ENCODE measurements around the gene CEACAM3.

The CEACAM3 gene

GRCh38 chr19:41844601-41845000 is 48.2 kb downstream of the CEACAM3 start, which contains the start of gene LYPD4:
LYPD4 (minus strand) TSS chr19:41844683; CDS start chr19:41839285, 5,398 bp downstream.
- no peaks in the 10 kb centered on the region; the same call in none of the 2 replicates for H3K27me3 ChIP-seq (ENCODE audit: insufficient read depth, low read length)
- H3K27ac ChIP-seq (ENCODE audit: low read depth, low read length, poor library complexity, severe bottlenecking): no peak within 1 kb of the TSS
- H3K9me3 ChIP-seq (ENCODE audit: low read length): no peaks in the 10 kb centered on the region
- H4K20me1 ChIP-seq (ENCODE audit: insufficient read depth, low read length): no peaks in the 10 kb centered on the region
- H3K4me3 ChIP-seq (ENCODE audit: low read depth, low read length, poor library complexity, severe bottlenecking): no peak within 1 kb of the TSS
- no peak for TF ChIP-seq CTCF (IDR thresholded peaks at IDR 0.05; ENCODE audit: low read length)
- TF ChIP-seq EZH2 (IDR thresholded peaks at IDR 0.05; ENCODE audit: borderline replicate concordance, low read length): no peak
- H3K79me2 ChIP-seq (ENCODE audit: insufficient read depth, low read length): no peaks in the 10 kb centered on the region
- no peak within 1 kb of the TSS for H2AFZ ChIP-seq (ENCODE audit: low read length)
- H3K9me2 ChIP-seq (ENCODE audit: low read depth, low read length): no peaks in the 10 kb centered on the region
- no peak within 1 kb of the TSS for H3K9ac ChIP-seq (ENCODE audit: low read length)
- H3K36me3 ChIP-seq (ENCODE audit: insufficient read depth, low read length): no peaks in the 10 kb centered on the region
- H3K4me2 ChIP-seq (ENCODE audit: low read length): no peak within 1 kb of the TSS
- no peaks in the 10 kb centered on the region for H3K4me1 ChIP-seq (ENCODE audit: insufficient read depth, low read length, severe bottlenecking)
- H3F3A ChIP-seq (ENCODE audit: insufficient read depth, low read length): no peaks in the 10 kb centered on the region

GRCh38 chr19:41845001-41845050 is 48.4 kb downstream of the CEACAM3 start, which contains the start of gene DMRTC2:
DMRTC2 (plus strand) TSS chr19:41845042; CDS start chr19:41847429, 2,387 bp downstream.
- Histone ChIP-seq H3K27ac (ENCODE audit: low read depth, low read length, poor library complexity, severe bottlenecking) (no peak within 1 kb of the TSS), H3K4me3 (ENCODE audit: low read depth, low read length, poor library complexity, severe bottlenecking) (no peak within 1 kb of the TSS), H3K4me2 (ENCODE audit: low read length) (no peak within 1 kb of the TSS), H3K9me3 (ENCODE audit: low read length) (no peaks in the 10 kb centered on the region), H2AFZ (ENCODE audit: low read length) (no peak within 1 kb of the TSS), H3K79me2 (ENCODE audit: insufficient read depth, low read length) (no peaks in the 10 kb centered on the region), H3K36me3 (ENCODE audit: insufficient read depth, low read length) (no peaks in the 10 kb centered on the region), H3K9ac (ENCODE audit: low read length) (no peak within 1 kb of the TSS), H4K20me1 (ENCODE audit: insufficient read depth, low read length) (no peaks in the 10 kb centered on the region), H3K27me3 (ENCODE audit: insufficient read depth, low read length) (no peaks in the 10 kb centered on the region; the same call in none of the 2 replicates), H3K4me1 (ENCODE audit: insufficient read depth, low read length, severe bottlenecking) (no peaks in the 10 kb centered on the region), H3K9me2 (ENCODE audit: low read depth, low read length) (no peaks in the 10 kb centered on the region), H3F3A (ENCODE audit: insufficient read depth, low read length) (no peaks in the 10 kb centered on the region)
- TF ChIP-seq EZH2 (IDR thresholded peaks at IDR 0.05; ENCODE audit: borderline replicate concordance, low read length) (no peak), CTCF (IDR thresholded peaks at IDR 0.05; ENCODE audit: low read length) (no peak)

- no peaks in the 10 kb centered on the region for H3K9me3 ChIP-seq (ENCODE audit: low read length)
- H3K79me2 ChIP-seq (ENCODE audit: insufficient read depth, low read length): no peaks in the 10 kb centered on the region
- H3K9me2 ChIP-seq (ENCODE audit: low read depth, low read length): no peaks in the 10 kb centered on the region
- H3K4me2 ChIP-seq (ENCODE audit: low read length): no peak overlapping the region
- TF ChIP-seq EZH2 (IDR thresholded peaks at IDR 0.05; ENCODE audit: borderline replicate concordance, low read length) (no peak), CTCF (IDR thresholded peaks at IDR 0.05; ENCODE audit: low read length) (no peak)
- H3K27me3 ChIP-seq (ENCODE audit: insufficient read depth, low read length): no peaks in the 10 kb centered on the region; the same call in none of the 2 replicates
- H2AFZ ChIP-seq (ENCODE audit: low read length): no peak overlapping the region
- no peaks in the 10 kb centered on the region for H3F3A ChIP-seq (ENCODE audit: insufficient read depth, low read length)
- H4K20me1 ChIP-seq (ENCODE audit: insufficient read depth, low read length): no peaks in the 10 kb centered on the region
- H3K9ac ChIP-seq (ENCODE audit: low read length): no peak overlapping the region
- H3K36me3 ChIP-seq (ENCODE audit: insufficient read depth, low read length): no peaks in the 10 kb centered on the region
- H3K4me1 ChIP-seq (ENCODE audit: insufficient read depth, low read length, severe bottlenecking): no peaks in the 10 kb centered on the region
- no peak overlapping the region for H3K4me3 ChIP-seq (ENCODE audit: low read depth, low read length, poor library complexity, severe bottlenecking)
- no peak overlapping the region for H3K27ac ChIP-seq (ENCODE audit: low read depth, low read length, poor library complexity, severe bottlenecking)
Observed at GRCh38 chr19:41845051-41845590, 48.7 kb downstream of the CEACAM3 start.

Data from OCI-LY1 (cell line).